Activated T-cell treated with anti-CD3 and anti-CD28 coated beads for 24 hours (primary cell): ENCODE measurements around the gene SHC1.

ENCODE experiments used
- DNase-seq: peaks from one replicate; pipeline ENCODE4 v3.0.0-alpha.2; 2020; ENCODE audit warnings: low read depth

The SHC1 gene

DNA sequence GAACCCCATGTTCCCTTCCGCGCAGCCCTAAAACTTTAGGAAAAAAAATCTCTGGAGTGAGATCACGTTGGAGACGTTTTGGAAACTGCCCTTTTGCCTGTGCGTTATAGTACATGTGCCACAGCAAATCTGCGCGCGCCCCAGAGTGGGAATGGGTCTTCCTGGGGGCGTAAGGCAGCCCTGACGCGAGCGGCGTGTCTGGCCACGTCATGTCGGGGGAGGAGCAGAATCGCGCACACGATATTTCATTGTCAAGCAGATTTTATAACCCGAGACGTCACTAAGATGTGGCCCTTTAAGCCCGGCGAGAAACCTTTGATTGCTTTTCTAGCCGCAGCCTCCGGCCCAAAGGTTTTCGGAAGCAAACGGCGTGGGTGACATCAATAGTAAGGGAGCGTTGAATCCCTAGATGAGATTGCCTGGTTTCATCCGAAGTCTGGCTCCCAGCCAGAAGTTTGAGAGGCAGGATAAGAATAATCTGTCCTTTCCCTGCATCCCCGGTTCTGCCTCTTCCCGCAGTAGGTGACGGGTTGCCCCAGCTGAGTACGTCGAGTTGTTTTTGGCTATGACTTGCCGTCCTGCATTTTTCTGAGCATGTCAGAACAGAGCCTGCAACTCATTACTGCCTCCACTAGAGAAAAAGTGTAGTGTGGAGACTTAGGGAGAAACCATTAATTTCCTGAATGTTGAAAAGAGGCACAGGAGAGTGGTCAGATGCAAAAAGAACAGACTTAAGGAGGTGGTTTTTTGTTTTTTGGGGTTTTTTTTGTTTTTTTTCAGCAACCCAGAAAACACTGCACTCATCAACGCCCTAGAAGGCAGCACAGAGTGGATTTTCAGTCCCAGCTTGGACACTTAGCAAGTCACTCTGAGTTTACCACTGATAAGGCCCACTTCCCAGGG lies 33.2 kb downstream of the SHC1 start:
- DNase-seq: peak; percentile 85

GRCh38 chr1:154936555-154937084 lies 33.9 kb downstream of the SHC1 start, which contains the start of gene PMVK:
Gene PMVK, minus strand, starts transcription at chr1:154936719. Its CDS starts 34 bp downstream, at chr1:154936685.
- DNase-seq: peak; percentile 91

- DNase-seq: no peak
Observed at GRCh38 chr1:154935749-154936554, 34.6 kb downstream of the SHC1 start.

DNA sequence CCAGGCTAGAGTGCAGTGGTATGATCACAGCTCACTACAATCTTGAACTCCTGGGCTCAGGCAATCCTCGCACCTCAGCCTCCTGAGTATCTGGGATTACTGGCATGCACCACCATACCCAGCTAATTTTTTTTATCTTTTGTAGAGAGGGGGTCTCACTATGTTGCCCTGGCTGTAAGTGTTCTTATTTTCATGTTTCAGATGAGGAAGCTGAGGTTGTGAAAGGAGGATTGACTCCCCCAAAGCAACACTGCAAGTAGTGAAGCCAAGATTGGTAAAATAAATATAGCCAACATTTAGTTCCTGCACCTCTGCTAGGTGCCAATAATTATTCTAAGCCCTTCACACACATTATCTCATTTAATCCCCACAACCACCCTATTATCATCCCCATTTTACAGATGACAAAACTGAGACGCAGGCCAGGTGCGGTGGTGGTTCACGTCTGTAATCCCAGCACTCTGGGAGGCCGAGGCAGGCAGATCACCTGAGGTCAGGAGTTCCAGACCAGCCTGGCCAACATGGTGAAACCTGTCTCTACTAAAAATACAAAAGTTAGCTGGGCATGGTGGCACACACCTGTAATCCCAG lies 36.1 kb downstream of the SHC1 start:
- DNase-seq: no peak

- DNase-seq: no peak
Observed at GRCh38 chr1:154931940-154932487, 38.5 kb downstream of the SHC1 start.

DNA sequence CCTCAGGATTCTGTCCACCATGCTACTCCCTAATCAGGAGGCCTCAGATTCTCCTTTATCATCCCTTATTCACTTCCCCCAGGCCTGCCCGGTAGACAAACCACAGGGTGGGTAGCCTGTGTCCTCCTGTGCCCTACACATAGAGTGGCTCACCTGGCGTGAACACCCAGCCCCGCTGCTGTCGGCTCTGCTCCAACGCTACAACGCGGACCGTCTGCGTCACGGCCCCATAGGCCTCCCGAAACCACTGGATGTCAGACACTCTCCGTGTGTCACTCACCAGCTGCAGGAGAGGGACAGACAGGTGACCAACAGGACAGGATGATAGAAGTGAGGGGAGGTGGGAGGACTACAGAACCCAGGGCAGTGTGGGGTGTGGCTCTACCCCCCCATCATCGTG lies 44.3 kb downstream of the SHC1 start:
- DNase-seq: no peak

DNA sequence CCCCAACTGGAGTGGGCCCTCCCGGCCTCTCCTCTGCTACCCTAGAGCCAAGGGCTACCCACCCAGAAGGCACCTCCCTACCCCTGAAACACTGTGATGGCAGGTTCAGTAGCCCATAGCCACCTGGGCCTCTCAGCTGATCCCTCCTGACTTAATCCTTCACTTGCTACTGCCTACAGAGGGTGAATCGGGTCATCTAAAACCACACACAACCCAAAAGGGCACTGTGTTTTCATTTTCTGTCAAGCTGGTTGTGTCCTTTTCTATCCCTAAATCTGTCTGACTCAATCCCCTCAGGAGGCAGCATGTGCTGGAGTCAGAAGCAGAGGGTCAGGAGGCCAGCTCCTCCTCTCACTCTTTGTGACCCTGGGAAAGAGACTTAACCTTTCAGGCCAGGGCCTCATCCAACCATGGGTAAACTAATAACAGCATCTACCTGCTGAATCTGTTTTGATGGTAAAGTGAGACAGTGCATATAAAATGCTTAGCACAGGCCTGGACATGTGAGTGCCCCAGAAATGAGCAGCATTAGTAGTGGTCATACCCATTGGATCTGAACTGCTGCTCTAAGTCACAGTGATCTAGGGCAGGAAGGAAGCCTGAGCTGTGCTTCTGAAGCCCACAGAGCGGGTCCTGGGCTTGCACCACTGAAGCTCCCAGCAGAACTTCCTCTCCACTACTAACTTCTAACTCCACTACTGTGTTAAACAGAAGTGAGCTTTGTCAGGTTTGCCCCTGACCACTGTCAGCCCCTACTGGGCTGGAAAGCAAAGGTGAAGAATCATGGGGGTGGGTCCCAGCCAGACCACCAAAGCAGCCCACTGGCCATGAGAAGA lies 45.0 kb downstream of the SHC1 start:
- no peak for DNase-seq

DNA sequence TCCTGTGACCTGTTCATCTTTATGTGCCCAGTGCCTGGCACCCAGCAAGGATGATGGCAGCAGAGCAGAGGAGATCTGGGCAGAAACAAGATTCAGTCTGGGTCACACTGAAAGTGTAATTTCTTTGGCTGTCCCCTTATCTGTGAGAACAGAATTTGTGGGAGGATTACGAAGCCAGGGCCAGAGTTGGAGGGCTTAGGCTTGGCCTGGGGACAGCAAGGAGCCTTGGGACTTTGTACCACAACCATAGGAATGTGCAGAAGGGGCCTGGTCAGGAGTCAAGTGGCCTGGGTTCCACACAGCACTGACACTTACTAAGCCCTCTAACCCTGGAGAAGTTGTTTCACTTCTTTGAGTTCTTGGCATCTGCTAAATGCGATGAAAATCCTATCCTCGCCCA lies 46.9 kb downstream of the SHC1 start:
- no peak for DNase-seq

- DNase-seq: no peak
Observed at GRCh38 chr1:154913273-154913672, 57.3 kb downstream of the SHC1 start.

DNA sequence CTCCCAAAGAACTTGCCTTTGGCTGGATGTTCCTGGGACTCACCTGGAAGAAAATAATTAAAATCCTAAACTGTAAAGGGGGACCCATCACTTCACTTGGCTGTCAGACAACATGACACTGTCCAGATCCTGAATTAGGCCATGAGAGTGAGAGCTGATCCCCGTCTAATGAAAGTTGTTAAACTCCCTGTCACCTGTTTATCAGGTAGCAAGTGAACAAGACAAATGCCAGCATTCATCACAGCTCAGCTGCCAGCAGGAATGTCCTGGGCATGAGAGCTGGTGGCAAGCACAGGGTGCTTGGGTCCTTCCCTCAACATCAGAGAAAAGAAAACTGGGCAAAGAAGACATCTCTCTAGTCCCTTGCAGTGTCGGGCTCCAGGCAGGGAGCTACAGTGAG lies 57.8 kb downstream of the SHC1 start:
- DNase-seq: no peak
